SK-N-MC (cell line): ENCODE data around the gene MEGF8.

Source experiments
- EZH2 ChIP-seq: fragments of 200-600 bp; sonication (generic); IDR thresholded peaks from one replicate; pipeline ENCODE4 v1.6.1; 2017; ENCODE audit warnings: antibody characterized with exemption
- FOXP2 ChIP-seq: optimal IDR thresholded peaks from 2 replicates; pipeline ENCODE3; 2011; ENCODE audit warnings: mild to moderate bottlenecking, moderate library complexity; ENCODE audit not compliant: insufficient read depth; ENCODE audit errors: extremely low read length, control extremely low read depth
- POLR2AphosphoS5 ChIP-seq: IDR thresholded peaks from 2 replicates; pipeline ENCODE4 v1.6.1; 2012; ENCODE audit warnings: mild to moderate bottlenecking, low read depth, low read length, borderline replicate concordance

- TF ChIP-seq POLR2AphosphoS5 = no peak
- no peak for TF ChIP-seq EZH2
- TF ChIP-seq FOXP2 = no peak
Observed at GRCh38 chr19:42282819-42283187, 42.6 kb upstream of the MEGF8 start.
